ENCODE results near the gene CES5A. TPM values are rescaled to one million over a fixed set of nuclear protein-coding genes. Genes with fewer than 3 reads are reported as not detected.
"Not testable (repeated sequence)": the region's sequence is repeated elsewhere in the genome, so short reads cannot be mapped to it uniquely, and the experiment has no call there.

Gene CES5A
- total and polyA plus RNA-seq, 5 experiments from 2014 or later: not detected

- POLR2A ChIA-PET: no interaction called here
- Mint-ChIP-seq H3K9me3 (no peaks in the 10 kb centered on the region), H3K27ac (no peak overlapping the region), H3K4me3 (no peak overlapping the region), H3K27me3 (peaks cover 4 to 23% (median 7%) of the 10 kb centered on the region in 5 donors), H3K36me3 (no peaks in the 10 kb centered on the region), H3K4me1 (peaks cover 0 to 1% (median 0%) of the 10 kb centered on the region in 4 donors)
- ATAC-seq: no peak
- no peak for DNase-seq
These were observed 39.6 kb downstream of the CES5A start for GRCh38 chr16:55835581-55835980.

- H3K9me3 Mint-ChIP-seq, DNase-seq, ATAC-seq, H3K27ac Mint-ChIP-seq, H3K4me3 Mint-ChIP-seq, H3K36me3 Mint-ChIP-seq, H3K4me1 Mint-ChIP-seq, POLR2A ChIA-PET: not testable (repeated sequence)
- peaks cover 4 to 26% (median 11%) of the 10 kb centered on the region in 5 donors for H3K27me3 Mint-ChIP-seq
These were observed 40.0 kb downstream of the CES5A start for GRCh38 chr16:55835173-55835572.

- no peak overlapping the region for H3K27ac Mint-ChIP-seq
- H3K36me3 Mint-ChIP-seq: no peaks in the 10 kb centered on the region
- H3K9me3 Mint-ChIP-seq: no peaks in the 10 kb centered on the region
- H3K27me3 Mint-ChIP-seq: peaks cover 5 to 31% (median 15%) of the 10 kb centered on the region in 5 donors
- H3K4me3 Mint-ChIP-seq: no peak overlapping the region
- POLR2A ChIA-PET: no interaction called here
- H3K4me1 Mint-ChIP-seq: peaks cover 0 to 1% (median 0%) of the 10 kb centered on the region in 4 donors
- DNase-seq (no peak), ATAC-seq (no peak)
These were observed 41.1 kb downstream of the CES5A start for GRCh38 chr16:55834049-55834448.

GRCh38 chr16:55832773-55833691 lies 42.1 kb downstream of the CES5A start, which contains the start of gene CES1:
CES1 (minus strand) TSS chr16:55833096; CDS start chr16:55833055, 41 bp downstream.
- Mint-ChIP-seq H3K27me3 (peaks cover 5 to 39% (median 15%) of the 10 kb centered on the region in 5 donors), H3K36me3 (no peaks in the 10 kb centered on the region), H3K4me3 (no peak within 1 kb of the TSS), H3K27ac (no peak within 1 kb of the TSS), H3K4me1 (peaks cover 0 to 1% (median 0%) of the 10 kb centered on the region in 4 donors), H3K9me3 (no peaks in the 10 kb centered on the region)
- POLR2A ChIA-PET: no interaction called here
- DNase-seq: no peak
- ATAC-seq: no peak

GRCh38 chr16:55832425-55832772 lies 42.8 kb downstream of the CES5A start:
- Mint-ChIP-seq H3K9me3 (no peaks in the 10 kb centered on the region), H3K27ac (no peak overlapping the region), H3K4me3 (no peak overlapping the region), H3K4me1 (peaks cover 0 to 1% (median 0%) of the 10 kb centered on the region in 4 donors), H3K27me3 (peaks cover 5 to 39% (median 13%) of the 10 kb centered on the region in 5 donors), H3K36me3 (no peaks in the 10 kb centered on the region)
- DNase-seq (no peak), ATAC-seq (no peak)
- POLR2A ChIA-PET: no interaction called here

GRCh38 chr16:55830658-55831294 lies 44.4 kb downstream of the CES5A start:
- H3K9me3 Mint-ChIP-seq: no peaks in the 10 kb centered on the region
- DNase-seq (no peak), ATAC-seq (no peak)
- no peak overlapping the region for H3K4me3 Mint-ChIP-seq
- POLR2A ChIA-PET: no interaction called here
- H3K27ac Mint-ChIP-seq: no peak overlapping the region
- H3K27me3 Mint-ChIP-seq: peaks cover 7 to 39% (median 11%) of the 10 kb centered on the region in 5 donors
- H3K36me3 Mint-ChIP-seq: no peaks in the 10 kb centered on the region
- peaks cover 0 to 1% (median 0%) of the 10 kb centered on the region in 4 donors for H3K4me1 Mint-ChIP-seq

- ATAC-seq, POLR2A ChIA-PET: not testable (repeated sequence)
These were observed 45.9 kb downstream of the CES5A start for GRCh38 chr16:55829232-55829631.

GRCh38 chr16:55828680-55829079 lies 46.5 kb downstream of the CES5A start:
- DNase-seq (no peak), ATAC-seq (no peak)
- no peaks in the 10 kb centered on the region for H3K4me1 Mint-ChIP-seq
- H3K9me3 Mint-ChIP-seq: no peaks in the 10 kb centered on the region
- peaks cover 7 to 46% (median 11%) of the 10 kb centered on the region in 5 donors for H3K27me3 Mint-ChIP-seq
- H3K4me3 Mint-ChIP-seq: no peak overlapping the region
- POLR2A ChIA-PET: no interaction called here
- H3K36me3 Mint-ChIP-seq: no peaks in the 10 kb centered on the region
- H3K27ac Mint-ChIP-seq: no peak overlapping the region

More at GRCh38 chr16:55829232-55829631, 45.9 kb downstream of the CES5A start:
- not testable (repeated sequence) for H3K9me3 Mint-ChIP-seq, H3K27ac Mint-ChIP-seq, H3K4me1 Mint-ChIP-seq, H3K4me3 Mint-ChIP-seq, H3K36me3 Mint-ChIP-seq, DNase-seq
- H3K27me3 Mint-ChIP-seq: peaks cover 10 to 46% (median 11%) of the 10 kb centered on the region in 5 donors

GRCh38 chr16:55825115-55825728 lies 50.0 kb downstream of the CES5A start:
- no peak overlapping the region for H3K4me3 Mint-ChIP-seq
- peaks cover 0 to 6% (median 0%) of the 10 kb centered on the region in 9 donors for H3K9me3 Mint-ChIP-seq
- DNase-seq: no peak
- POLR2A ChIA-PET: no interaction called here
- H3K4me1 Mint-ChIP-seq: no peaks in the 10 kb centered on the region
- H3K36me3 Mint-ChIP-seq: no peaks in the 10 kb centered on the region
- H3K27ac Mint-ChIP-seq: no peak overlapping the region
- no peak for ATAC-seq
- H3K27me3 Mint-ChIP-seq: peaks cover 12 to 63% (median 20%) of the 10 kb centered on the region in 5 donors

GRCh38 chr16:55824473-55825000 lies 50.6 kb downstream of the CES5A start:
- Mint-ChIP-seq H3K27ac (no peak overlapping the region), H3K27me3 (peaks cover 12 to 61% (median 20%) of the 10 kb centered on the region in 5 donors), H3K36me3 (no peaks in the 10 kb centered on the region), H3K4me1 (no peaks in the 10 kb centered on the region), H3K4me3 (no peak overlapping the region), H3K9me3 (peaks cover 0 to 6% (median 0%) of the 10 kb centered on the region in 9 donors)
- DNase-seq (no peak), ATAC-seq (no peak)
- POLR2A ChIA-PET: no interaction called here

GRCh38 chr16:55822280-55822810 lies 52.8 kb downstream of the CES5A start:
- DNase-seq: no peak
- Mint-ChIP-seq H3K27me3 (peaks cover 18 to 61% (median 21%) of the 10 kb centered on the region in 5 donors), H3K4me3 (no peak overlapping the region), H3K36me3 (no peaks in the 10 kb centered on the region), H3K4me1 (no peaks in the 10 kb centered on the region), H3K9me3 (peaks cover 0 to 6% (median 0%) of the 10 kb centered on the region in 9 donors), H3K27ac (peak overlapping the region in 1 of 10 donors; percentile 35)
- POLR2A ChIA-PET: no interaction called here
- no peak for ATAC-seq

- H3K27ac Mint-ChIP-seq: no peak overlapping the region
- ATAC-seq (no peak), DNase-seq (no peak)
- H3K4me3 Mint-ChIP-seq: no peak overlapping the region
- peaks cover 0 to 6% (median 0%) of the 10 kb centered on the region in 9 donors for H3K9me3 Mint-ChIP-seq
- peaks cover 21 to 73% (median 24%) of the 10 kb centered on the region in 5 donors for H3K27me3 Mint-ChIP-seq
- H3K4me1 Mint-ChIP-seq: no peaks in the 10 kb centered on the region
- POLR2A ChIA-PET: no interaction called here
- H3K36me3 Mint-ChIP-seq: no peaks in the 10 kb centered on the region
These were observed 54.0 kb downstream of the CES5A start for GRCh38 chr16:55821210-55821609.

Measured in naive thymus-derived CD8-positive, alpha-beta T cell (primary cell).